ENCODE data around the gene CFAP126. TPM values are rescaled to one million over a fixed set of nuclear protein-coding genes. Genes with fewer than 3 reads are reported as not detected.

CFAP126 gene
- total RNA-seq, 1 donor from 2014 or later: not detected

Other genes with a start within 250 kb of the CFAP126 start
- gene PFDN2, start 249.8 kb downstream of the CFAP126 start, total RNA-seq: 102 and 103 TPM in 2 replicates
- gene NIT1, start 249.8 kb downstream of the CFAP126 start, total RNA-seq: 34.2 and 55.9 TPM in 2 replicates
- 22.8 and 24.7 TPM in 2 replicates for gene DEDD, start 235.2 kb downstream of the CFAP126 start, total RNA-seq
- 84.7 and 117 TPM in 2 replicates for gene UFC1, start 213.9 kb downstream of the CFAP126 start, total RNA-seq
- gene USP21, start 208.4 kb downstream of the CFAP126 start, total RNA-seq: 10.2 and 20.6 TPM in 2 replicates
- gene PPOX, start 201.4 kb downstream of the CFAP126 start, total RNA-seq: 20.3 and 22.0 TPM in 2 replicates
- 46.2 and 50.7 TPM in 2 replicates for gene B4GALT3, start 190.4 kb downstream of the CFAP126 start, total RNA-seq
- gene ADAMTS4, start 168.8 kb downstream of the CFAP126 start, total RNA-seq: under 0.01 TPM in 1 of 2 replicates, not detected in the other
- 104 and 124 TPM in 2 replicates for gene NDUFS2, start 165.5 kb downstream of the CFAP126 start, total RNA-seq
- not detected in 2 replicates for gene FCER1G, start 152.6 kb downstream of the CFAP126 start, total RNA-seq
- not detected in 2 replicates for gene APOA2, start 144.2 kb downstream of the CFAP126 start, total RNA-seq
- gene TOMM40L, start 141.8 kb downstream of the CFAP126 start, total RNA-seq: 6.2 and 12.4 TPM in 2 replicates
- gene NR1I3, start 129.7 kb downstream of the CFAP126 start, total RNA-seq: not detected in 2 replicates
- gene PCP4L1, start 109.1 kb downstream of the CFAP126 start, total RNA-seq: 0.35 TPM in 1 of 2 replicates, not detected in the other
- gene MPZ, start 57.9 kb downstream of the CFAP126 start, total RNA-seq: 0.69 and 1.2 TPM in 2 replicates
- 12.7 and 15.8 TPM in 2 replicates for gene SDHC, start 53.5 kb downstream of the CFAP126 start, total RNA-seq
- not detected in 2 replicates for gene FCGR2A, start 137.6 kb upstream of the CFAP126 start, total RNA-seq
- gene HSPA6, start 156.7 kb upstream of the CFAP126 start, total RNA-seq: 0.12 and 0.36 TPM in 2 replicates
- gene FCGR3A, start 181.9 kb upstream of the CFAP126 start, total RNA-seq: not detected in 2 replicates

Data from epithelial cell of proximal tubule (primary cell).